ENCODE data around the gene RNF103. TPM values are rescaled to one million over a fixed set of nuclear protein-coding genes. Genes with fewer than 3 reads are reported as not detected.

The RNF103 gene
- total and polyA plus RNA-seq, 2 of the 13 experiments (the other 11 are each of a cell fraction or from before 2014, with no cell fraction given) = 19.8 to 21.1 TPM

- TF ChIP-seq NFE2L1 (CRISPR knock-in tag; IDR thresholded peaks at IDR 0.05; ENCODE audit: borderline replicate concordance) (no peak), ZNF784 (CRISPR knock-in tag; IDR thresholded peaks at IDR 0.05; ENCODE audit: borderline replicate concordance) (no peak), ZFP90 (CRISPR knock-in tag; IDR thresholded peaks at IDR 0.05; ENCODE audit: borderline replicate concordance) (no peak), TOPORS (CRISPR knock-in tag; IDR thresholded peaks at IDR 0.05) (no peak), KAT8 (CRISPR knock-in tag; IDR thresholded peaks at IDR 0.05) (peak; percentile 71; the same call in 1 of the 2 replicates), TFDP2 (CRISPR knock-in tag; IDR thresholded peaks at IDR 0.05) (0 out of 2 replicates have a peak, but pooled peaks have one; percentile 16), ZNF263 (CRISPR knock-in tag; IDR thresholded peaks at IDR 0.05) (no peak), SKIL (CRISPR knock-in tag; IDR thresholded peaks at IDR 0.05; ENCODE audit: borderline replicate concordance) (no peak), SOX6 (IDR thresholded peaks at IDR 0.05) (no peak), SOX6 (CRISPR knock-in tag; IDR thresholded peaks at IDR 0.05) (peak; percentile 89), KMT2A (CRISPR knock-in tag; IDR thresholded peaks at IDR 0.05) (peak; percentile 41; the same call in 1 of the 2 replicates), ZBTB33 (CRISPR knock-in tag; IDR thresholded peaks at IDR 0.05) (peak; percentile 95), GPBP1L1 (CRISPR knock-in tag; IDR thresholded peaks at IDR 0.05) (no peak), KDM6A (CRISPR knock-in tag; IDR thresholded peaks at IDR 0.05; ENCODE audit: low read depth) (peak; percentile 39; the same call in 1 of the 2 replicates), ZNF280D (CRISPR knock-in tag; IDR thresholded peaks at IDR 0.05) (peak; percentile 99), HIVEP1 (CRISPR knock-in tag; IDR thresholded peaks at IDR 0.05) (no peak), SALL1 (CRISPR knock-in tag; IDR thresholded peaks at IDR 0.05) (peak; percentile 80), ZBTB37 (CRISPR knock-in tag; IDR thresholded peaks at IDR 0.05) (no peak)
These were observed 67.2 kb downstream of the RNF103 start (continued) for GRCh38 chr2:86556508-86556907.

All from HepG2 (cell line).